A172 (cell line): ENCODE data around the gene FAM180A. TPM values are rescaled to one million over a fixed set of nuclear protein-coding genes. Genes with fewer than 3 reads are reported as not detected.
"Not testable (repeated sequence)": the region's sequence is repeated elsewhere in the genome, so short reads cannot be mapped to it uniquely, and the experiment has no call there.

Experiments used
- DNase-seq: peaks from one replicate; pipeline ENCODE4 v3.0.0-alpha.2; 2015; ENCODE audit warnings: low spot score
- total RNA-seq: library from RNA; depleted of rRNA; stranded (reverse); fragments of >200 nt; shearing (Covaris generic); gene quantifications from 2 replicates; pipeline ENCODE4 v1.2.3, GENCODE V29; 2014

Gene FAM180A
- total RNA-seq, 1 experiment from 2014 or later = 1.8 TPM

- no peak for DNase-seq
Measured at GRCh38 chr7:135741905-135742304, 6.7 kb downstream of the FAM180A start.

- DNase-seq = no peak
Measured at GRCh38 chr7:135740889-135741288, 7.7 kb downstream of the FAM180A start.

GRCh38 chr7:135737306-135737647, 11.3 kb downstream of the FAM180A start:
- DNase-seq = not testable (repeated sequence)

GRCh38 chr7:135736586-135737305, 11.9 kb downstream of the FAM180A start:
- DNase-seq = no peak

- no peak for DNase-seq
Measured at GRCh38 chr7:135734343-135734689, 14.3 kb downstream of the FAM180A start.

GRCh38 chr7:135733603-135734342, 14.8 kb downstream of the FAM180A start:
- DNase-seq = no peak

- DNase-seq = no peak
Measured at GRCh38 chr7:135731131-135731530, 17.5 kb downstream of the FAM180A start.

- DNase-seq = no peak
Measured at GRCh38 chr7:135729230-135729629, 19.4 kb downstream of the FAM180A start.

- DNase-seq = no peak
Measured at GRCh38 chr7:135728136-135728669, 20.4 kb downstream of the FAM180A start, which contains the start of gene SLC13A4. SLC13A4 (minus strand) TSS chr7:135728186; CDS start chr7:135727496, 690 bp downstream.

GRCh38 chr7:135726911-135727673, 21.5 kb downstream of the FAM180A start:
- DNase-seq = no peak

GRCh38 chr7:135726276-135726788, 22.3 kb downstream of the FAM180A start:
- DNase-seq = no peak

GRCh38 chr7:135723411-135723810, 25.2 kb downstream of the FAM180A start:
- DNase-seq = no peak

GRCh38 chr7:135721198-135721820, 27.3 kb downstream of the FAM180A start:
- DNase-seq = no peak

- no peak for DNase-seq
Measured at GRCh38 chr7:135719688-135720087, 28.9 kb downstream of the FAM180A start.

GRCh38 chr7:135718794-135719437, 29.7 kb downstream of the FAM180A start:
- no peak for DNase-seq

GRCh38 chr7:135718219-135718618, 30.4 kb downstream of the FAM180A start:
- no peak for DNase-seq

GRCh38 chr7:135717693-135718092, 30.9 kb downstream of the FAM180A start:
- no peak for DNase-seq

GRCh38 chr7:135716677-135717238, 31.9 kb downstream of the FAM180A start:
- DNase-seq = peak; percentile 84

GRCh38 chr7:135715673-135716072, 32.9 kb downstream of the FAM180A start:
- no peak for DNase-seq

GRCh38 chr7:135715055-135715522, 33.5 kb downstream of the FAM180A start:
- DNase-seq = no peak
